KMS-11 (cell line): ENCODE results near the gene FGF22.

ENCODE experiments used
- H2AFZ ChIP-seq: fragments of 200-600 bp; sonication (generic); 2 replicates; pipeline ENCODE4 v1.6.1; 2016; ENCODE audit warnings: antibody characterized with exemption, mixed run types, low read depth
- H3K27ac ChIP-seq: fragments of 200-600 bp; sonication (generic); 2 replicates; pipeline ENCODE4 v1.6.1; 2016; ENCODE audit warnings: mild to moderate bottlenecking, mixed run types
- H3K27me3 ChIP-seq: fragments of 200-600 bp; sonication (generic); 2 replicates; pipeline ENCODE4 v1.6.1; 2017; ENCODE audit warnings: mild to moderate bottlenecking, low read depth, mixed run types, moderate library complexity; ENCODE audit not compliant: insufficient read depth
- H3K36me3 ChIP-seq: fragments of 200-600 bp; sonication (generic); 2 replicates; pipeline ENCODE4 v1.6.1; 2017; ENCODE audit warnings: mild to moderate bottlenecking, mixed run types; ENCODE audit not compliant: insufficient read depth
- H3K4me1 ChIP-seq: fragments of 200-600 bp; sonication (generic); 2 replicates; pipeline ENCODE4 v1.6.1; 2016; ENCODE audit warnings: mild to moderate bottlenecking, low read depth, mixed run types; ENCODE audit not compliant: poor library complexity, severe bottlenecking
- H3K4me2 ChIP-seq: fragments of 200-600 bp; sonication (generic); 2 replicates; pipeline ENCODE4 v1.7.0; 2016; ENCODE audit warnings: mild to moderate bottlenecking, mixed run types
- H3K4me3 ChIP-seq: fragments of 200-600 bp; sonication (generic); IDR thresholded peaks from 2 replicates; pipeline ENCODE4 v1.6.1; 2017; ENCODE audit warnings: low read depth, low read length, mixed read lengths; ENCODE audit not compliant: insufficient read depth
- H3K79me2 ChIP-seq: fragments of 200-600 bp; sonication (generic); 2 replicates; pipeline ENCODE4 v1.6.1; 2016; ENCODE audit warnings: low read depth, mixed run types; ENCODE audit not compliant: insufficient read depth
- H3K9ac ChIP-seq: fragments of 200-600 bp; sonication (generic); 2 replicates; pipeline ENCODE4 v1.6.1; 2016; ENCODE audit warnings: mild to moderate bottlenecking, mixed run types
- H4K20me1 ChIP-seq: fragments of 200-600 bp; sonication (generic); 2 replicates; pipeline ENCODE4 v1.6.1; 2016; ENCODE audit warnings: mild to moderate bottlenecking, mixed run types; ENCODE audit not compliant: insufficient read depth
- CTCF ChIP-seq: fragments of 200-600 bp; sonication (generic); conservative IDR thresholded peaks from 2 replicates; pipeline ENCODE4 v1.6.1; 2017; ENCODE audit warnings: low read depth, mild to moderate bottlenecking, antibody characterized with exemption, low read length, moderate library complexity, mixed read lengths

FGF22 gene

GRCh38 chr19:656751-657559 is 17.3 kb downstream of the FGF22 start:
- Histone ChIP-seq H3K9ac (no peak overlapping the region), H2AFZ (no peak overlapping the region), H4K20me1 (peaks cover 55% of the 10 kb centered on the region), H3K4me3 (no peak overlapping the region), H3K4me1 (peaks cover 19% of the 10 kb centered on the region), H3K79me2 (peaks cover 97% of the 10 kb centered on the region), H3K27me3 (no peaks in the 10 kb centered on the region), H3K27ac (no peak overlapping the region), H3K4me2 (no peak overlapping the region), H3K36me3 (no peaks in the 10 kb centered on the region)
- TF ChIP-seq CTCF, result no peak

- no peak overlapping the region for H2AFZ ChIP-seq
- no peaks in the 10 kb centered on the region for H3K27me3 ChIP-seq
- H3K4me3 ChIP-seq, result no peak overlapping the region
- peaks cover 97% of the 10 kb centered on the region for H3K79me2 ChIP-seq
- no peak overlapping the region for H3K27ac ChIP-seq
- peaks cover 55% of the 10 kb centered on the region for H4K20me1 ChIP-seq
- H3K4me1 ChIP-seq, result peaks cover 19% of the 10 kb centered on the region
- no peak overlapping the region for H3K9ac ChIP-seq
- no peaks in the 10 kb centered on the region for H3K36me3 ChIP-seq
- no peak overlapping the region for H3K4me2 ChIP-seq
- TF ChIP-seq CTCF, result no peak
Observed at GRCh38 chr19:657611-658010, 17.9 kb downstream of the FGF22 start.

- Histone ChIP-seq H3K4me2 (no peak overlapping the region), H3K27ac (no peak overlapping the region), H3K79me2 (peaks cover 93% of the 10 kb centered on the region), H2AFZ (no peak overlapping the region), H3K9ac (no peak overlapping the region), H3K36me3 (no peaks in the 10 kb centered on the region), H3K4me3 (no peak overlapping the region), H4K20me1 (peaks cover 55% of the 10 kb centered on the region), H3K27me3 (no peaks in the 10 kb centered on the region), H3K4me1 (peaks cover 19% of the 10 kb centered on the region)
- no peak for TF ChIP-seq CTCF
Observed at GRCh38 chr19:658059-658839, 18.6 kb downstream of the FGF22 start.

GRCh38 chr19:658916-659839 is 19.5 kb downstream of the FGF22 start:
- Histone ChIP-seq H3K4me1 (peaks cover 26% of the 10 kb centered on the region), H3K27me3 (no peaks in the 10 kb centered on the region), H2AFZ (no peak overlapping the region), H3K27ac (peak overlapping the region; percentile 97; the same call in 1 of the 2 replicates), H4K20me1 (peaks cover 51% of the 10 kb centered on the region), H3K4me3 (no peak overlapping the region), H3K36me3 (no peaks in the 10 kb centered on the region), H3K4me2 (peak overlapping the region; percentile 55), H3K9ac (peak overlapping the region; percentile 97; the same call in 1 of the 2 replicates), H3K79me2 (peaks cover 84% of the 10 kb centered on the region)
- no peak for TF ChIP-seq CTCF
